ENCODE results near the gene SPOCK2. TPM values are rescaled to one million over a fixed set of nuclear protein-coding genes. Genes with fewer than 3 reads are reported as not detected.

SPOCK2 gene
- total RNA-seq, 2 experiments from 2014 or later = 46.3 to 48.8 TPM

- ChIA-PET CTCF (no interaction called here), POLR2A (no interaction called here)
Measured at GRCh38 chr10:72009425-72010081, 78.8 kb downstream of the SPOCK2 start.

- CTCF ChIA-PET = no interaction called here
- POLR2A ChIA-PET = no interaction called here
Measured at GRCh38 chr10:72009051-72009424, 79.3 kb downstream of the SPOCK2 start.

Other genes starting within 250 kb of the SPOCK2 start
- gene PSAP, start 237.3 kb downstream of the SPOCK2 start, total RNA-seq = 100 to 1,000 TPM in 1 of 2 experiments, 10 to 100 TPM in 1; 99.0 to 102 TPM
- gene CHST3, start 124.2 kb downstream of the SPOCK2 start, total RNA-seq = under 1 TPM; 0.21 TPM
- 10 to 100 TPM; 72.1 to 75.1 TPM for gene ANAPC16, start 127.5 kb upstream of the SPOCK2 start, total RNA-seq
- gene ASCC1, start 127.7 kb upstream of the SPOCK2 start, total RNA-seq = 10 to 100 TPM; 43.2 to 44.1 TPM
- 100 to 1,000 TPM; 391 to 421 TPM for gene DDIT4, start 185.4 kb upstream of the SPOCK2 start, total RNA-seq